Activated CD4-positive, alpha-beta T cell treated with anti-CD3 and anti-CD28 coated beads, Interleukin-10, Interleukin-2, amounts not matched to agents 100 ng/mL and 50 ng/mL, durations not matched to agents 16 hours and 8 hours (primary cell): ENCODE results near the gene CHODL.

Experiments used
- DNase-seq: peaks from one replicate; pipeline ENCODE4 v3.0.0-alpha.2; 2020

The CHODL gene, protein sequence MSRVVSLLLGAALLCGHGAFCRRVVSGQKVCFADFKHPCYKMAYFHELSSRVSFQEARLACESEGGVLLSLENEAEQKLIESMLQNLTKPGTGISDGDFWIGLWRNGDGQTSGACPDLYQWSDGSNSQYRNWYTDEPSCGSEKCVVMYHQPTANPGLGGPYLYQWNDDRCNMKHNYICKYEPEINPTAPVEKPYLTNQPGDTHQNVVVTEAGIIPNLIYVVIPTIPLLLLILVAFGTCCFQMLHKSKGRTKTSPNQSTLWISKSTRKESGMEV

GRCh38 chr21:18244671-18245463 is at the start of gene CHODL:
Gene CHODL, plus strand, starts transcription at chr21:18244833. Its CDS starts 391 bp downstream, at chr21:18245224.
- DNase-seq = no peak

- no peak for DNase-seq
Observed at GRCh38 chr21:18204931-18205330, 39.7 kb upstream of the CHODL start.

DNA sequence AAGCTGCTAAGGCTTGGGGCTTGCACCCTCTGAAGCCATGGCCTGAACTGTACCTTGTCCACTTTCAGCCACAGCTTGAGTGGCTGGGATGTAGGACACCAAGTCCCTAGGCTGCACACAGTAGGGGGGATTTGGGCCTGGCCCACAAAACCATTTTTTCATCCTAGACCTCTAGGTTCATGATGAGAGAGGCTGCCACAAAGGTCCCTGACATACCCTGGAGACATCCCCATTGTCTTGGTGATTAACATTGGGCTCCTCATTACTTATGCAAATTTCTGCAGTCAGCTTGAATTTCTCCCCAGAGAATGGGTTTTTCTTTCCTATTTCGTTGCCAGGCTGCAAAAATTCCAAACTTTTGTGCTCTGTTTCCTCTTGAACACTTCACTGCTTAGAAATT is 26.3 kb upstream of the CHODL start:
- DNase-seq = no peak

GRCh38 chr21:18220498-18220897 is 24.1 kb upstream of the CHODL start:
- DNase-seq = no peak

GRCh38 chr21:18222346-18222745 is 22.3 kb upstream of the CHODL start:
- DNase-seq = no peak

GRCh38 chr21:18228060-18228739 is 16.4 kb upstream of the CHODL start:
- no peak for DNase-seq

- no peak for DNase-seq
Observed at GRCh38 chr21:18235545-18235944, 9.1 kb upstream of the CHODL start.

DNA sequence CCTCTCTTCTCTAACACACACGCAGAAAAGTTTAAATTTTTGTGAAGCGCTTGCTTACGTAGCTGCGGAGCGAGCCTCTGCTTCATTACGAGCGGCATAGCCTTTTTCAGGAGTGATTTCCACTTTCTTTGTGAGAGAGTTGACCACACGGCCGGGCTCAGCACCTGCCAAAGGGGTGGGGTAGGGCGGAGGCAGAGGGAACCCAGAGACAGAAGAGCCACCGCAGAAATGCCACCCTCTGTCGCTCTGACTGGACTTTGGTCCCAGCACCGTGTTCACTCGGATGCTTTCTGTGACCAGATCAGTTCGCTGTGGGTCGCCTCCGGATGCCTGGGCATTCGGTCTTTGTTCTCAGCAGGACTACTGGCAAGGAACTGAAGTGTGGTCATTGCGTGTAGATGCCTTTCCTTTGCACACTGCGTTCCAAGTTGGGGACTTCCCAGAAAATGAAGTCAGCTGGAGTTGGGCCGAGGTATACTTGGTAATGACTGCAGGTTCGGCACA is 883 bp downstream of the CHODL start:
- DNase-seq = no peak

DNA sequence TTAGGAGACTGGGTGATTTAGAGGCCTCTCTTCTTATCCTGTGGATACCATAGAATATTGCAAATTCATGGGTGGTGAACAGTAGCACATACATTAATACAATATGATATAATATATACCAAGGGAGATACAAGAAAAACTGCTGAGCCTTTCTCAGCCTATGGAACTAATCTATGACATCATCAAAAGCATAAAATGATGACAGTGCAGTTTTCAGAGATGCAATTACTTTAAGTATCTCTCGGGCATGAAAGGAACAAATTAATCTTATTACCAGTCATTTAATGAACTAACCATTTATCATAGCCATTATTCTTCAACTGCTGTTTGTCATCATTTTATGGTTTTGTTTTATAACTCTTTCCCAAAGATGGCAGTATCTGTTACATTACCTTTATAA is 3.5 kb downstream of the CHODL start:
- no peak for DNase-seq

DNA sequence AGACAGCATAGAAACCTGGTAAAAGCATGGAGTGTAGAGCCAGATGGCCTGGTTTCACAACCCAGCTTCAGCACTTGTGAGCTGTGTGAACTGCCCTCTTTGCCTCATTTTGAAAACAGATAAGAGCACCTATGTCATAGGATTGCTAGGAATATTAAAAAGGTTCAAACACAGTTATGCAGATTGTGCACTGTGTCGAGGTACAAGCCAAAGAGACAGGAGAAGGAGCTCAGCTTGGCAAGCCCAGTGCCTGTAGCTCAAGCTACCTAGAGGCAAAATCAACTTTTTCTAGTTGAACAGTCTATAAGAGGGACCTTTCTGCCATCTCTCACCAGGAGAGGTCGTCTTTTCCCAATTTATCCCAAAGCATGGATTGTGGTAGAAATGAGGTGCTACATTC is 5.0 kb downstream of the CHODL start:
- no peak for DNase-seq

GRCh38 chr21:18251065-18251464 is 6.4 kb downstream of the CHODL start:
- DNase-seq = no peak

DNA sequence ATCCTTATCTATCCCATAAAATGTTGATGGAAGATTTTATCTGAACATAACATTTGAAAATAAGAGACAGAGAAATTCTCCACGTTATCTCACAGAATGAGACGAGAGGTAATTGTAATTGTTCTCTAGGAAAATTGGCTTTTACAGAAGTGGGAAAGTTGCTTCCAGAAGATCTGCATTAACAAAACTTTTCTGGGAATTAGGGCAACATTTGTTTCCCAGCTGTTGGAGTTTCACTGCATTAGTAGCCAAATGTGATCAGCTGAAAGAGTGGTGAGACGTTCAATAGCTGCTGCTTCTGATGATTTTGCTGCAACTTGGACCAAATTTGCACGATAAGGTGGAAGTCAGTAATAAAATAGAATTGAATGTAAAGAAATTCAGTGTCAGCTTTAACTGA is 7.6 kb downstream of the CHODL start:
- no peak for DNase-seq

DNA sequence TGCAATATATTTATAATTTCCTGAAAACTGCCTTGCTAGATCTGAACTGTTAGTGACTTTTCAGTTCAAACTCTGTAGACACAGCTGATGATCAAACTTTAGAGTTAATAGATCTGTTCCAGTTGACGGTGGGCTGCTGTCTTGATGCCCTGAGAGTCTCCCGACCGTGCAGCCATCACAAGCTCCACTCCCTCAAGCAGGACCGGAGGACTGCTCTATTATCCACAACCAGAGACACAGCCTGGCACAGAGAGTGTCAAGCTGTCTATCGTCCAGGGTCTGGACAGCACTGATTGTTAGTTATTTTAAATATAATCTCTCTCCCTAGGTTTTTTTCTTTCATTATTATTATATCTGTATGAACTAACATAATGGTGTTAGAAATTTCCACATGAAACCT is 8.0 kb downstream of the CHODL start:
- DNase-seq = no peak

DNA sequence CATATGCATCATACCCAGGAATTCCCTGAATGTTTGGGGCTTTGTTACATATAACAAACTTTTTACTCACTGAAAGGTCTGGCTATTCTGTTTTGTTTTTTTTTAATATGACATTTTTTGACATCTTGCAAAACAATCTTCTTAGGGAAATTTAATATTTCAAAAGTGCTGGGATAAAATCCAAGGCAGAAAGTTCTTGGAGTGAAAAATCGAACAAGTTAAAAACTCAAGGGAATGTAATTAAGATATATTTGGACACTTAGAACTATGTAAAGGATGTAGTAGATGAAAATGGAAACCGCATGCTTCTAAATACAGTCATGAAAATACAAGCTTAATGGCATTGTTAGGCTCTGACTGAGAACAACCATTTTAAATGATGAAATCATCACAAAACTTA is 8.6 kb downstream of the CHODL start:
- no peak for DNase-seq

DNA sequence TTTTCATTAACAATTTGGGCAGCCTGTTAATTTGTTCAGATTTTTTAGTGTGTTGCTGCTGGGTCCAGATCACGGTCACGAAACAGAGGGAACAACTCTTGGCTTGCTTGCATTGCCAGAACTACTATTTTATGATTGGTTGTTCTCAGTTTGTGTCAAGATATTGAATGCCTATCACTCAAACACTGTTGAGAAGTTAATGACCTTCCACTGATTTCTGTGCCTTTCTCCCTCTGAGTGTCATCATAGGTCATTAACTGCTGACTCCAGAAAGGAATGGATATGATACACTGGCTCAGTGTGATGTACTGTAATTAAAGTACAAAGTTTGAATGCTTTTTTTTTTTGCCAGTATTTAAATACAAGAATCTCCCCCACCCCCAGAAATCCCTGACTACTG is 9.2 kb downstream of the CHODL start:
- DNase-seq = no peak

GRCh38 chr21:18265944-18266343 is 21.3 kb downstream of the CHODL start:
- DNase-seq = no peak

DNA sequence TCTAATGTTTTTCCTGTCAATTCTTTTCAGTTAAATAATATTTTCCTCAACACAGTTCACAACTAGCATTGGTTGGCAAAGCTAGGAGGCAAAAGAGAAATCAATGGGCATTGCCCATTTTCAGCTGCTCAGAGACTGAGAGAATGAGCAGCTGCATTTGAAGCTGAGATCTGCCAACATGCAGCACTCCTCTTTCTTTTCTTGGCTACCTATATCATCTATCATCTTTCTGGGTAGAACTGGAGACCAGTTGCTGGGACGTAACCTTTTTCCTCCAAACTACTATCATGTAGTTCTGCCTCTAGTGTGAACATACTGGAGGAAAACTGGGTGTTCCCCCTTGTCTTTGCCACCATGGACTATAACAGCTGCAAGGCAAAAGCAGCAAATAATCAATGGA is 22.9 kb downstream of the CHODL start:
- no peak for DNase-seq

DNA sequence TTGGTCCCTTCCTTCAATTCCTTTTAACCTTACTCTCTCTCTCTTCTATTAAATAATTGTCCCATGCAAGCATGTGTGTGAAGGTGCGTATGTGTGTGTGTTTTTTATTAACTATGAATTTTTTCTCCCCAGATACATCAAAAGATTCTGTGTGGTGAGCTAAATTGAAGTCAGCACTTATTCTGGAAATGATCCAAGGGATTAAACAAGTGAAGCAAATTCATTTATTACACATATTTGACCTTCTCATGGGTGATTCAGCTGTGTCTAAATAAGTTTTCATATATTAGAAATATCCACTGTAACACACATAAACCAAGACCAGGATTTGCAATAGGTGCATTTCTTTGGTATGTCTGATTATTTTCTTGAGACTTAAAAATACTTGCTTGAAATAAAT is 24.3 kb downstream of the CHODL start:
- no peak for DNase-seq

GRCh38 chr21:18269856-18270255 is 25.2 kb downstream of the CHODL start:
- DNase-seq = no peak

- DNase-seq = no peak
Observed at GRCh38 chr21:18273400-18273799, 28.8 kb downstream of the CHODL start.

DNA sequence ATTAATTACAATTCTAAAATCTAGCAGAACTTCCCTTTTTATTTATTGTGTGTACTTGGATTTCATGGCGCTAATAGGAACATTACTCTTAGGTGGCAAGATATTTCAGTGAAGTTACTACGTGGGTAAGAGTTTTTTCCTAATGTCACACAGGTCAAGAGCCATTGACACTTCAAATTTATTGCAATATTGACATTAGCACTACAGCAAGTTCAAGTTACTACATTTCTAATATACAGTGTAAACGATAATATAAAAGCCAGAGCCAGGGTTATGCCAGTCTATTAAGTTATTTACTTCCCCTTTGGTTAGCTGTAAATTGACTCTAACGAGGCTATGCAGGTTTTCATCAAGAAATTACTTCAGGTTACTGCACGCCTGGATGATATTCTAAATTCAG is 29.7 kb downstream of the CHODL start:
- DNase-seq = no peak

DNA sequence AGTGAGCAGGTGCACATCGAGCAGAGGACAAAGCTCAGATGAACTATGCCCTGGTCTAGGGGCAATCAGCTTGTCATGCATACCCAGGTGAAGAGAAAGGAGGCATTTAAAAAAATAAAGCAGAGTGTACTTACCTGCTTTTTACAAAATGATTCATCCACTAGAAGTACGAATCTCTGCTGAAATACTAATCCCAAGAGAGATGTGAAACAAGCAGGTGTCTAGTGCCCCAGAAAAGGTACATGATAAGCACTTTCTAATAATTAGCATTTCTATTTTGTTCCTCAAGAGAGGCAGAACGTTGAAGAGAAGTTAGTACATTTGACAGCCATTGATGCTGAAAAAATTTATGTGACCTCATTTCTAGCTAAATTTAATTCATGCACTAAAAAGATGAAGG is 31.1 kb downstream of the CHODL start:
- no peak for DNase-seq

DNA sequence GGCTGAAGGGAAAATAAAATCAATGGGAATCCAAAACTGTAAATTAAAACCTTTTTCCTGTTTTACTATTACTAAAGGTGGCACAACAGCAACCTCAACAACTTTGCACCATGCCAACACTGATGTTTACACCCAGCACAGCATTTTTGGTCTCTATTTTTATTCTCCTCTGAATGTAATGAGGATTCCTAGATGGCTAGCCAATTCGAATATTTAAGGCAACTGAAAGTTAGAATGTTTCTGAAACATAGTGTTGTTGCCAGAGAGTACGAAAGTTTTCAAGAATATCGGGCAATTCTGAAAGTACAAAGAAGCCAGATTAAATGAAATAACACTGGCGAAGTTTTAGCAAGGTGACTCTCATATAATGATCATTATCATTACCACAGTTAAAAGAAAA is 40.7 kb downstream of the CHODL start:
- DNase-seq = no peak

GRCh38 chr21:18289876-18290275 is 45.2 kb downstream of the CHODL start:
- DNase-seq = no peak
